Ovary (tissue), 3 donors: ENCODE results near the gene SH3BP4.

Experiments
- POLR2A ChIP-seq: fragments of 450-650 bp; IDR thresholded peaks from one replicate; pipeline ENCODE4 v1.6.1; 2017; ENCODE audit warnings: antibody characterized with exemption, mild to moderate bottlenecking, moderate library complexity
- TF ChIP-seq, protein P1 (sequence below), 3 donors: fragments of 450-650 bp in 2 of 3; fragments of 200-600 bp in 1 of 3; IDR thresholded peaks; one replicate each; pipeline versions ENCODE4 v1.5.1 to v1.8.0; 2016 to 2022; ENCODE audit warnings: antibody characterized with exemption in 3 of 3, mild to moderate bottlenecking in 1 of 3
- donor health status: DM: no; HTN: no; CAD: no.

- TF ChIP-seq POLR2A = no peak
- TF ChIP-seq, protein P1, sequence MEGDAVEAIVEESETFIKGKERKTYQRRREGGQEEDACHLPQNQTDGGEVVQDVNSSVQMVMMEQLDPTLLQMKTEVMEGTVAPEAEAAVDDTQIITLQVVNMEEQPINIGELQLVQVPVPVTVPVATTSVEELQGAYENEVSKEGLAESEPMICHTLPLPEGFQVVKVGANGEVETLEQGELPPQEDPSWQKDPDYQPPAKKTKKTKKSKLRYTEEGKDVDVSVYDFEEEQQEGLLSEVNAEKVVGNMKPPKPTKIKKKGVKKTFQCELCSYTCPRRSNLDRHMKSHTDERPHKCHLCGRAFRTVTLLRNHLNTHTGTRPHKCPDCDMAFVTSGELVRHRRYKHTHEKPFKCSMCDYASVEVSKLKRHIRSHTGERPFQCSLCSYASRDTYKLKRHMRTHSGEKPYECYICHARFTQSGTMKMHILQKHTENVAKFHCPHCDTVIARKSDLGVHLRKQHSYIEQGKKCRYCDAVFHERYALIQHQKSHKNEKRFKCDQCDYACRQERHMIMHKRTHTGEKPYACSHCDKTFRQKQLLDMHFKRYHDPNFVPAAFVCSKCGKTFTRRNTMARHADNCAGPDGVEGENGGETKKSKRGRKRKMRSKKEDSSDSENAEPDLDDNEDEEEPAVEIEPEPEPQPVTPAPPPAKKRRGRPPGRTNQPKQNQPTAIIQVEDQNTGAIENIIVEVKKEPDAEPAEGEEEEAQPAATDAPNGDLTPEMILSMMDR (IDR thresholded peaks at IDR 0.05) = no peak
These were observed 37.3 kb upstream of the SH3BP4 start for GRCh38 chr2:234914371-234915154.
